ENCODE results near the gene FAM234B.

- TF ChIP-seq POLR2A (IDR thresholded peaks at IDR 0.05) (no peak), CTCF (IDR thresholded peaks at IDR 0.05) (no peak)
Observed at GRCh38 chr12:13106666-13107065, 62.5 kb downstream of the FAM234B start.
